Mammary epithelial cell (primary cell): Measurements from ENCODE around the gene SAC3D1.

ENCODE experiments used
- EZH2 ChIP-seq: IDR thresholded peaks from 2 replicates; pipeline ENCODE4 v1.6.1; 2012; ENCODE audit warnings: low read length, inconsistent platforms, borderline replicate concordance
- TF ChIP-seq, protein P1 (sequence below), 2 donors: IDR thresholded peaks in 1 of 2; conservative IDR thresholded peaks in 1 of 2; 2 replicates each; pipeline ENCODE4 v1.5.1; 2011 to 2012; ENCODE audit warnings: inconsistent platforms in 2 of 2, low read length in 2 of 2, mild to moderate bottlenecking in 2 of 2, control low read depth in 1 of 2, low read depth in 1 of 2; ENCODE audit not compliant: insufficient read depth in 1 of 2; ENCODE audit errors: extremely low read depth in 1 of 2

DNA sequence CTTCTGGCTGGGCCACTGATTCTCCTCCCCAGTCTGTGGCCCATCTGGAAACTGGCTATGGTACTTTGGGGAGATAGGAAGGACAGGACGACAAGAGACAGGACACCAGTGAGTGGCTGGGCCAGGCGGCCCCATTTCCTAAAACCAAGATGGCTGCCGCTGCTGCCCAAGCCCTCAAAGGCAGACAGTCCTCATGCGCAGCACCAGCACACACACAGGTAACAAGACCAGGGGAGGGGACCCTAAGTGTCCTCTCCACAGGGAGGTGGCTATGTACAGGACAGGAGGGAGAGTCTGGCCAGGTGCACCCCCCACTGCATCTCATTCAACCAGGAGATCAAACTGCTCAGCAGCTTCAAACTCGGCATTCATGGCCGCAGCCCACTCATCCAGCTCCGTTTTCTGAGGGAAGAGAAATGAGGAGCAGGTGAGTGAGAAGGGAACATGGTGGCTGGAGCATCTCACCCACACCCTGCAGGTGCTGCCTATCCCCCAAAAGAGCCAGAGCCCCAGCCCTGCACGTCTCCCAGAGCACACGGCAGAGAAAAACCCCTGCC, 37.9 kb downstream of the SAC3D1 start:
- TF ChIP-seq, protein P1, sequence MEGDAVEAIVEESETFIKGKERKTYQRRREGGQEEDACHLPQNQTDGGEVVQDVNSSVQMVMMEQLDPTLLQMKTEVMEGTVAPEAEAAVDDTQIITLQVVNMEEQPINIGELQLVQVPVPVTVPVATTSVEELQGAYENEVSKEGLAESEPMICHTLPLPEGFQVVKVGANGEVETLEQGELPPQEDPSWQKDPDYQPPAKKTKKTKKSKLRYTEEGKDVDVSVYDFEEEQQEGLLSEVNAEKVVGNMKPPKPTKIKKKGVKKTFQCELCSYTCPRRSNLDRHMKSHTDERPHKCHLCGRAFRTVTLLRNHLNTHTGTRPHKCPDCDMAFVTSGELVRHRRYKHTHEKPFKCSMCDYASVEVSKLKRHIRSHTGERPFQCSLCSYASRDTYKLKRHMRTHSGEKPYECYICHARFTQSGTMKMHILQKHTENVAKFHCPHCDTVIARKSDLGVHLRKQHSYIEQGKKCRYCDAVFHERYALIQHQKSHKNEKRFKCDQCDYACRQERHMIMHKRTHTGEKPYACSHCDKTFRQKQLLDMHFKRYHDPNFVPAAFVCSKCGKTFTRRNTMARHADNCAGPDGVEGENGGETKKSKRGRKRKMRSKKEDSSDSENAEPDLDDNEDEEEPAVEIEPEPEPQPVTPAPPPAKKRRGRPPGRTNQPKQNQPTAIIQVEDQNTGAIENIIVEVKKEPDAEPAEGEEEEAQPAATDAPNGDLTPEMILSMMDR (conservative IDR thresholded peaks at IDR 0.05 in 1 of 2, IDR thresholded peaks at IDR 0.05 in 1 of 2; ENCODE audit: extremely low read depth in 1 of 2, insufficient read depth in 1 of 2, low read depth in 1 of 2, low read length in 2 of 2), result no peak
- no peak for TF ChIP-seq EZH2
